ENCODE data around the gene LRRTM2.

DNA sequence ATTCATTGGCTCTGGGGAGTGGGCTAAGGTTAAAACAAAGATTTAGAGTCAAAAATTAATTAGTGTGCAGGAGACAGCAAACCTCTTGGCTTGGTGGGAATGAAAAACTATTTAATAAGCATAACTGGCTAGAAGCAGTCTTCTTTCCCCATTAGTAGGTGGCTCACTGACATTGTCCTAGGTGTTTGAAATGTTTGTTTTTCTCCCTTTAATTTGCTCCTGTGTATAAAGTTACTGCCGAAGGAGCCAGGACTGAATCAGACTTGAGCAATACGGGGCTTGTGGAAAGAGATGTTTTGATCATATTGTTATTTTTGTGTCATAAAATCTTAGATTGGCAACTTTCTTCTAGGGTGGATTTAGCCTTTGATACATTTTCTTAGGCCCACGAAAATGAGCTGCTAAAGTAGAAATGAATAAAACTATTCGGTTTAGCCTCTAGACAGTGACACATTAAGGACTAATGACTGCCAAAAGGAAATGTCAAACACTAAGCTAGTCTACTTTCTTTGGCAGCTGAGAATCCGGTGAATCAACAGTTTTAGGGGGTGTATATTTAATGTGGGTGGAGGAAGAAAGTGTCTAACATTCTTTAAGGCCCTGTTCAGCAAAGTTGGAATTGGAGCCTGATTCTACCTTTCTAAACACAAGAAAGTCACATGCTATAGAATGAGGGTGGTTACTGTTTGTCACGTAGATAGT lies 30.2 kb downstream of the LRRTM2 start:
- TF ChIP-seq POLR2A (IDR thresholded peaks at IDR 0.05), result no peak
- TF ChIP-seq, protein P1, sequence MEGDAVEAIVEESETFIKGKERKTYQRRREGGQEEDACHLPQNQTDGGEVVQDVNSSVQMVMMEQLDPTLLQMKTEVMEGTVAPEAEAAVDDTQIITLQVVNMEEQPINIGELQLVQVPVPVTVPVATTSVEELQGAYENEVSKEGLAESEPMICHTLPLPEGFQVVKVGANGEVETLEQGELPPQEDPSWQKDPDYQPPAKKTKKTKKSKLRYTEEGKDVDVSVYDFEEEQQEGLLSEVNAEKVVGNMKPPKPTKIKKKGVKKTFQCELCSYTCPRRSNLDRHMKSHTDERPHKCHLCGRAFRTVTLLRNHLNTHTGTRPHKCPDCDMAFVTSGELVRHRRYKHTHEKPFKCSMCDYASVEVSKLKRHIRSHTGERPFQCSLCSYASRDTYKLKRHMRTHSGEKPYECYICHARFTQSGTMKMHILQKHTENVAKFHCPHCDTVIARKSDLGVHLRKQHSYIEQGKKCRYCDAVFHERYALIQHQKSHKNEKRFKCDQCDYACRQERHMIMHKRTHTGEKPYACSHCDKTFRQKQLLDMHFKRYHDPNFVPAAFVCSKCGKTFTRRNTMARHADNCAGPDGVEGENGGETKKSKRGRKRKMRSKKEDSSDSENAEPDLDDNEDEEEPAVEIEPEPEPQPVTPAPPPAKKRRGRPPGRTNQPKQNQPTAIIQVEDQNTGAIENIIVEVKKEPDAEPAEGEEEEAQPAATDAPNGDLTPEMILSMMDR (IDR thresholded peaks at IDR 0.05), result no peak

Data from sigmoid colon (tissue), 3 donors.